Measurements from ENCODE around the gene ACSL1. TPM values are rescaled to one million over a fixed set of nuclear protein-coding genes. Genes with fewer than 3 reads are reported as not detected.

The ACSL1 gene
- total and polyA plus RNA-seq, 2 donors (not counting 3 experiments of a cell fraction or from before 2014, with no cell fraction given), result 7.3 to 17.7 TPM

- TF ChIP-seq EZH2 (IDR thresholded peaks at IDR 0.05; ENCODE audit: borderline replicate concordance, low read depth, low read length, severe bottlenecking) (no peak), MAX (IDR thresholded peaks at IDR 0.05; ENCODE audit: insufficient read depth, insufficient read length) (no peak), GATA2 (IDR thresholded peaks at IDR 0.05; ENCODE audit: insufficient read depth, insufficient read length, low read depth, low read length) (no peak), JUN (IDR thresholded peaks at IDR 0.05; ENCODE audit: borderline replicate concordance, insufficient read depth, insufficient read length, low read depth) (no peak), CTCF (IDR thresholded peaks at IDR 0.05; ENCODE audit: extremely low read depth in 1 of 2, insufficient read depth in 1 of 2, low read depth in 1 of 2, low read length in 2 of 2) (no peak), FOS (IDR thresholded peaks at IDR 0.05; ENCODE audit: borderline replicate concordance, insufficient read depth, low read length) (no peak), POLR2AphosphoS5 (IDR thresholded peaks at IDR 0.05; ENCODE audit: insufficient read depth, low read depth, low read length) (no peak), POLR2A (IDR thresholded peaks at IDR 0.05; ENCODE audit: low read depth, low read length) (no peak), MYC (IDR thresholded peaks at IDR 0.05; ENCODE audit: low read depth, low read length) (no peak)
- FAIRE-seq (no peak), DNase-seq (ENCODE audit: low read depth, low spot score) (no peak)
- no TSS peak for BruUV-seq (replicated peaks)
- no peak overlapping the region for H3K4me2 ChIP-seq (ENCODE audit: insufficient read depth, low read length)
- H3K27ac ChIP-seq (ENCODE audit: insufficient read depth, low read depth, low read length), result no peak overlapping the region
- no peaks in the 10 kb centered on the region for H3K36me3 ChIP-seq (ENCODE audit: control insufficient read depth in 2 of 2, extremely low read depth in 1 of 2, insufficient read depth in 2 of 2, low read length in 2 of 2)
- no peaks in the 10 kb centered on the region for H3K9me3 ChIP-seq (replicated peaks; ENCODE audit: control insufficient read depth, insufficient read depth, low read length)
- no peaks in the 10 kb centered on the region for H3K79me2 ChIP-seq (ENCODE audit: control insufficient read depth, insufficient read depth, low read length)
- H3K4me3 ChIP-seq (replicated peaks in 1 of 3; ENCODE audit: insufficient read depth in 1 of 3, low read depth in 1 of 3, low read length in 3 of 3), result no peak overlapping the region
- no peaks in the 10 kb centered on the region for H4K20me1 ChIP-seq (replicated peaks; ENCODE audit: control insufficient read depth, extremely low read depth, insufficient read depth, low read length)
- no peaks in the 10 kb centered on the region for H3K27me3 ChIP-seq (ENCODE audit: control insufficient read depth in 2 of 2, insufficient read depth in 2 of 2, low read length in 2 of 2)
- H3K4me1 ChIP-seq (ENCODE audit: control insufficient read depth, extremely low read depth, insufficient read depth, low read length), result peaks cover 1% of the 10 kb centered on the region
- H3K9ac ChIP-seq (replicated peaks; ENCODE audit: extremely low read depth, insufficient read depth, low read length), result no peak overlapping the region
- POLR2A ChIA-PET, result no interaction called here
- no peaks in the 10 kb centered on the region for H3K9me1 ChIP-seq (replicated peaks; ENCODE audit: control insufficient read depth, extremely low read depth, insufficient read depth, low read length)
- CTCF ChIA-PET, result no interaction called here
- intact Hi-C loops (cut with micrococcal nuclease) (no loop called here), dilution Hi-C loops (cut with MboI; ENCODE audit: extremely low pct_ligation_motif_present, low sequenced_read_pairs) (no loop called here)
- no peak overlapping the region for H2AFZ ChIP-seq (ENCODE audit: low read depth, low read length)
Measured at GRCh38 chr4:184798504-184798903, 27.3 kb downstream of the ACSL1 start.

Measured in endothelial cell of umbilical vein (primary cell).